Activated CD8-positive, alpha-beta memory T cell treated with anti-CD3 and anti-CD28 coated beads for 36 hours (primary cell): ENCODE measurements around the gene KCNJ16. TPM values are rescaled to one million over a fixed set of nuclear protein-coding genes. Genes with fewer than 3 reads are reported as not detected.
"Not testable (repeated sequence)": the region's sequence is repeated elsewhere in the genome, so short reads cannot be mapped to it uniquely, and the experiment has no call there.

ENCODE experiments used
- CTCF ChIA-PET: fragments of 350-600 bp; sonication (Branson Sonifier 250); formaldehyde crosslinking; loops from one replicate; lab custom pipeline; 2021; ENCODE audit warnings: antibody characterized with exemption; lab: Charles Lee
- POLR2A ChIA-PET: fragments of 350-600 bp; sonication (Branson Sonifier 250); formaldehyde crosslinking; loops from one replicate; lab custom pipeline; 2021; ENCODE audit warnings: antibody characterized with exemption; lab: Charles Lee
- total RNA-seq, 2 experiments: library from RNA; stranded (reverse); gene quantifications; one replicate each; pipeline ENCODE4 v1.2.3, GENCODE V29; 2021

Gene KCNJ16
- not detected for total RNA-seq

DNA sequence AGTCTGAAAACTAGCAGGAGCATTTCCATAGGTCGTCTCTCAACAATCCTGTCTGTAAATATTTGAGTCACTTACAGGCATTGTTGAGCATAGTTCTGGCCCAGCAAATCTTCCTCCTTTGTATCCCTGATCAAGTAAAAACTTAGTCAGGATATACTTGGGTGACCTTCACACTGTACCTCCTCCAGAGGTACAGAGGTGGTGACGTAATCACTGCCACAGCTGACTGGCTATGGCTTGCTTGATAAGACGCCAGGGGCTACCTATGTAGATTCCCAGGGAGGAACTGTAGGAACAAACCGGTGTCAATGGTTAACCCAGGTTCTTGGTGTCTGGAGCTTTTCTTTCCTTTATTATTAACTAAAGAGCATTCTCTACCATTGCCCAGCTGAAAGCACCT is at the start of gene KCNJ16:
Gene KCNJ16, plus strand, starts transcription at position 270 of the 400 bp plus-strand sequence. CDS start 56,863 bp downstream, outside the sequence.
- POLR2A ChIA-PET, result no interaction called here
- CTCF ChIA-PET, result no interaction called here

DNA sequence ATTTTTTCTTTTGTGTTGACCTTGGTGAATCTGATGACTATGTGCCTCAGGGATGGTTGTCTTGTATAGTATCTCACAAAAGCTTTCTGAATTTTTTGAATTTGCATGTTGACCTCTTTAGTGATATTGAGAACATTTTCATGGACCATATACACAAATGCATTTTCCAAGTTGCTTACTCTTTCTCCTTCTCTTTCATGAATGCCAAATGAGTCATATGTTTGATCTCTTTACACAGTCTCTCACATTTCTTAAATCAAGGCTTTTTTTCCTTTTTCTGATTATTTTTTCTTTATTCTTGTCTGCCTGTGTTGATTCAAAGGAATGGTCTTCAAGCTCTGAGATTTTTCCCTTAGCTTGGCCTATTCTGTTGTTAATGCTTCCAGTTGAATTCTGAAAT is 46.6 kb upstream of the KCNJ16 start:
- POLR2A ChIA-PET, result no interaction called here

DNA sequence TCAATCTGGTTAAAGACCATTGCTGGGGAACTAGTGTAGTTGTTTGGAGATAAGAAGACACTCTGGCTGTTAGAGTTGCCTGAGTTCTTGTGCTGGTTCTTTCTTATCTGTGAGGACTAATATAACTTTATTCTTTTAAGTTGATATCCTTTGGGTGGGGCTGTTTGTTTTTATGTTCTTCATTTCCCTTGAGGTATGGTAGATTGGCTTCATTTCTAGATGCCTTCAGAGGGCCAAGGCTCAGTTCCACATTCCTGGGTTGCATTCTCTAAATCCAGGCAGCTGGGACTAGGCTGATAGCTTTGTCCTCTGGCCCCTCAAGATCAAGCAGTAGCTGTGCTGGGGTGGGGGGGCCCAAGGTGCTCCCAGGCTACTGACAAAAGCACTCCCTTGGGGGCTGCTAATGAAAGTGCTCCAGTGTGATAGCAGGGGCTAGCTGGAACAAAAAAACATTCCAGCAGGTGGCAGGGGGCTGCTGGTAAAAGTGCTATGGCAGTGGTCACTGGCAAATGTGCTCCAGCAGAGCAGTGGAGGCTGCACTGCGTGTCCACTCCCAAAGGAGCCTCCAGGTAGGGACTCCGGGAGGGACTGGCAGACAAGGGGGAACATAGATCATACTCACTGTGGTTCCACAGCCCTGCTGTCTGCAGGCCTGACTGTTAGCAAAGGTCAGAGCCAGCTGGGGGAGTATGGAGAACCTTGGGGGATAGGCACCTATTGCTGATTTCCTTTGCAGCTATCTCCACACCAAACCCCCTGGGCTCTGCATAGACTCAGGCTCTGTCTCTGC is 45.9 kb upstream of the KCNJ16 start:
- POLR2A ChIA-PET, result no interaction called here
- CTCF ChIA-PET, result no interaction called here

More for the DNA sequence above, 46.6 kb upstream of the KCNJ16 start:
- CTCF ChIA-PET, result no interaction called here

DNA sequence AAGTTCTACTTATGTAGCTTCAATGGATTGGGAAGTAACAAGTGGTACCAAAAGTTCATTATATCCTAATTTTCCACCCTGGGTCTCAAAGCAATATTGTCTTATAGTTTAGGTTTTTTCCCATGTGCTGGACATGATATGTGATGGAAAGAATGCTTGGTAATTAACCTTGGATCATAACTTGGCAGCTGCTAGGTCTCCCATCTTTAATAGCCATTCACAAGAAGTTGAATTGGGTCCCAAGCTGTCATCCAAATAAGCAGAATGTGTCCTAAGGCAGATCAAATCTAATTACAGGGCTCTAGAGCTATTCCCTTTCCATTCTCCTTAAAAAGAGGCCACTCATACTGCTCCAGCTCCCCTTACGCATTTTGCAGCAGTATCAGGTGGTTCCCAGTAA is 44.7 kb upstream of the KCNJ16 start:
- CTCF ChIA-PET, result no interaction called here
- POLR2A ChIA-PET, result no interaction called here

DNA sequence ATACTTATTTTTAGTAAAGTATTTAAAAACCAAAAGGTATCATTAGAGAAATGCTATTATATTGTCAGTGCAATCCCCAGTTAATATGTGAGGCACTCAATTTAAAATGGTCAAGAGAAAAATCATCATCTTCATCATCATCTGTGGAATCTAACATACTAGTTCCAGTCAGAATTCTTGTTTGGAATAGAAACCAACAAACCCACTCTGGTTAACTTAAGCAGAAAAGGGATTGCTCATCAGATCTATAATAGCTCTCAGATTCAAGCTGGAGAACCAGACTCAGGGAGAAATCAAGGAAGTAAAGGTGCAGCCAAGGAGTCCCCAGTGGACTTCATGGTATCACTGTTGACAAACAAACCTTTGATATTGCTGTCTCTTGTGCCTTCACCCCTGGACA is 43.7 kb upstream of the KCNJ16 start:
- ChIA-PET POLR2A (no interaction called here), CTCF (no interaction called here)

DNA sequence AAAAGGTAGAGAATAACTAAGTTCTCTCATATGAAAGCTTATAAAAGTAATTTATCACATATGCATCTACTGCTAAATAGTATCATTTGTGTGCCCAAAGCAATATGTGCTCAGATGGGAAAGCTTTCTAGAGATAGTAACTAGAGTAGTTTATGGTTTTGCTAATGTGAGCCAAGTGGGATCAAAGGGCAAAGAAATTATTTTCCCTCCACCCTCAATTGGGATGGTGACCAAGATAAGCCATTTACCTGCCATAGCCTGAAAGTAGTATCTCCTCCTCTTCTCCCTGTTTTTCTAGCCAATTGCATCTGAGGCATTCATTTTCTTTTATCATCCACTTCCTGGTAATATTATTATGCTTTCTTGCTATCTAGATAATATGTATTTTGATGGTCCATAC is 41.9 kb upstream of the KCNJ16 start:
- POLR2A ChIA-PET, result no interaction called here
- CTCF ChIA-PET, result no interaction called here

DNA sequence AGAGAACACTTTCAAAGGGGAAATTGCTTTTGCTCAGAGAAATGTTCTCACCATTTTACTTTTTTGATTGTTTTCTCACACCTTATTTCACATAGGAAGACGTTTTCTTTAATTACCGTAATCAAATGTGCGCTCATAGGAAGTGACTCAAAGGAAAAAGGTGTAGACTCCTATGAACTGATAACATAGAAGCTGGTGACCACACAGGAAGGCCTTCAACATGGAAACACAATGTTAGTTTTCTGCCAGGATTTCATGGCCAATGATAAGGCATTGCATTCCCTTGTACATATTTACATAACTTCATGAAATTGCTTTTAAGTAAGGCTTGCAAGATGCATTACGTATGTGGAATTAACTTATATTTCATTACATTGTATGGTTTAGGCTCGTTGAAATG is 40.9 kb upstream of the KCNJ16 start:
- POLR2A ChIA-PET, result no interaction called here
- CTCF ChIA-PET, result no interaction called here

DNA sequence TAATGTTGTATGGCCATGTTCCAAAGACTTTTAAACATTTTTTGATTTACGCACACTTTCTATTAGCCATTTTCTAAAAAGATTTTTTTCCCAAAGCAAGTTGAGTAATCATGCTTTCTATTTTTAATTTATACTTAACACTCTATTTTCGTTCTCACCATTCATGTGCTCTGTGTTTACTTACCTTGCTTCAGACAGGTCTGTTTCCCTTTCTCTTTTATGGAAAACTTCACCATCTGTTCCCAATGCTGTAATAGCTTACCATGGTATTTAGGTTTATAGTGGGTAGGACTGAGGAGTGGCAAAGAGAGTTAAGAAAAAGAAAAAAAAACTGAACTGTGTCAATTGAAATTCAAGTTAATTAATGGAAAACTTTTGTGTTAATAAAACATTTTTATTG is 37.5 kb upstream of the KCNJ16 start:
- ChIA-PET POLR2A (no interaction called here), CTCF (no interaction called here)

DNA sequence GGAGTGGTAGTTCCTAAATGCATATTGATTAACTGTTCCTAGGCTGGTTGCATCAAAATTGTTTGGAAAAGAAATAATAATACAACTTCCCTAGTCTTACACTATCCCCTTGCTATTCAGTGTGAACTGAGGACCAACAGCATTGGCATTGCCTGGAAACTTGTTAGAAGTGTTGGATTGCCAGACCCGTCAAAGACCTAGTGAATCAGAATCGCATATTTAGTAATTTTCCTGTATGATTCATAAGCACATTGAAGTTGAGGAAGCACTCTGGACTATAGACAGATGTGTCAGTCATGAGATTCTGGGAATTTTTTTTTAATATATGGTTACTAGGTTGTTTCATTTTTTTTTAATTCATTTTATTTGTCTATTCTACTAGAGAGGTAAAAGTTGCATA is 34.7 kb upstream of the KCNJ16 start:
- POLR2A ChIA-PET, result no interaction called here

DNA sequence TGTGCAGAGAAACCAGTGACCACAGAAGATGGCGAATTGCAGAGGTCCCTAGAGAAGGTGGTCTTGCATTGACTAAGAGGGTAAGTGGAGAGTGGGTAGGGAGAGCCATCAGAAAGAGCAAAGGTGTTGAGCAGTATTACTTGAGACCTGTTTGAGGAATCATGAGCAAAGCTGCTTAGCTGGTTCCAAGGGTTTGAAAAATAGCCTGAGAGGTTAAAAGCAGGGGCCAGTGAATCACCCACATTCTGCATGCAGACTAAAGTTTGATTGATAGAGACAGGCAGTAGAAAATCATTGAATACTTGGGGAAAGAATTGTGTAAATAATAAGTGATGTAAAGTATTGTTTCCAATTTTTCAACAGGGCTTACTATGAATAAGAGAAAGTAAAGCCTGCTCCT is 34.0 kb upstream of the KCNJ16 start:
- POLR2A ChIA-PET, result no interaction called here
- CTCF ChIA-PET, result no interaction called here

More for the DNA sequence above, 34.7 kb upstream of the KCNJ16 start:
- CTCF ChIA-PET, result no interaction called here

DNA sequence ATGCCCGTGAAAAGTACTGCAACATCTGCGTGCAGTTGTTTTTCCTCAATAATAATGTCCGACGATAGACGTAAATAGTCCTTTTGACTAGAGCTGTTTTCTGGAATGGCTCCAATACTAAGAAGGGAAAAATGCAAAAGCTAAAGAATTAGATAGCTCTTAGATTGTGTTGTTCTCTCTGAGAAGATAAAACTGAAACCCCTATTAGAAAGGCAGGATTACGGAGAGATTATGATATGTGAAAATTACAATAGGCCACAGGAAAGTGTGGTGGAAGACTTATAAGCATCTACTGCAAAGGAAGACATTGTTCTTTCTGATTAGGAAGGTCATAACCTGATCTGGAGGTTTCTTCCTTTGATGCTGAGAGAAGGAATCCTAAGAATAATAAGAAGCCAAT is 33.5 kb upstream of the KCNJ16 start:
- POLR2A ChIA-PET, result no interaction called here
- CTCF ChIA-PET, result no interaction called here

DNA sequence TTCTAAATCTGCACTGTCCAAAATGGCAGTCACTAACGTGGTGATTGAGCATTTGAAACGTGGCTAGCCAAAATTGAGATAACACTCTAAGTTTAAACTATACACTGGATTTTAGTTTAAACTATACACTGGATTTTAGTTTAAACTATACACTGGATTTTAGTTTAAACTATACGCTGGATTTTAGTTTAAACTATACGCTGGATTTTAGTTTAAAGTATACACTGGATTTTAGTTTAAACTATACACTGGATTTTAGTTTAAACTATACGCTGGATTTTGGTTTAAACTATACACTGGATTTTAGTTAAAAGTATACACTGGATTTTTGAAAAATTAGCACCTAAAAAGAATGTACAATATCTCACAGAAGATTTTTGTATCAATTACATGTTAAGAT is 29.2 kb upstream of the KCNJ16 start:
- POLR2A ChIA-PET, CTCF ChIA-PET: not testable (repeated sequence)

DNA sequence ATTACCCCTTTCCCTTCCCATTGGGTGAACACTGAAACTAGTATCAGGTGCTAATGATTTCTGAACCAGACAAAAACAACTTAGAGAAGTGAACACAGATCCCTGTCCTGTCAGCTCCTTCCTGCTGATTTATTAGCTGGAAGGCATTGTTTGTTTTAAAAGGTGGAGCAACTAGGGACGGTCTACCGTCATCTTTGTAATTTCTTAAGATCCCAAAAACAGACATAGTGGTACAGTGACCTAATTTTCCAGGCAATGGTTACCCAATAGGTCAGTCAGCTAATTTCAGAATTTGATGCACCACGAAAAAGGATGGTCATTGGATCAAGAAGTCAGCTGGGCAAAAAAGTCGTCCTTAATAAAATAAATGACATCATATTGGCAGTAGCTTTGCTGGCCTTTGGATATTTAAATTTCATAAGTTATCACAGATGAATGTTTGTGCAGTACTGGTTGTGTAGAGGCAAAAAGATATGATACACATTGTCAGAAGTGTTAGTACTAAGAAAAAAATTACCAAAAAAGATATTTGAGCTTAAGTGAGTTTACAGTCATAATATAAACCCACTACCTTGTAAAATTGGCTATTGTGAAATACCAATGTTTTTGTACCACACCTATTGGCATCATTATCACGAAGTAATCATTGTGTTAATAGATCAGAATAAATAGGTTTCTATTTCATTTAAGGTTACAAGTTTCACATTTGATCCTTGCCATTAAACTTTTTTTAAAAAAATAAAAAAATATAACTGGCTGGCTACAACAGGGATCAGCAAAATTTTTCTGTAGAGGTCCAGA is 27.2 kb upstream of the KCNJ16 start:
- CTCF ChIA-PET, result no interaction called here

DNA sequence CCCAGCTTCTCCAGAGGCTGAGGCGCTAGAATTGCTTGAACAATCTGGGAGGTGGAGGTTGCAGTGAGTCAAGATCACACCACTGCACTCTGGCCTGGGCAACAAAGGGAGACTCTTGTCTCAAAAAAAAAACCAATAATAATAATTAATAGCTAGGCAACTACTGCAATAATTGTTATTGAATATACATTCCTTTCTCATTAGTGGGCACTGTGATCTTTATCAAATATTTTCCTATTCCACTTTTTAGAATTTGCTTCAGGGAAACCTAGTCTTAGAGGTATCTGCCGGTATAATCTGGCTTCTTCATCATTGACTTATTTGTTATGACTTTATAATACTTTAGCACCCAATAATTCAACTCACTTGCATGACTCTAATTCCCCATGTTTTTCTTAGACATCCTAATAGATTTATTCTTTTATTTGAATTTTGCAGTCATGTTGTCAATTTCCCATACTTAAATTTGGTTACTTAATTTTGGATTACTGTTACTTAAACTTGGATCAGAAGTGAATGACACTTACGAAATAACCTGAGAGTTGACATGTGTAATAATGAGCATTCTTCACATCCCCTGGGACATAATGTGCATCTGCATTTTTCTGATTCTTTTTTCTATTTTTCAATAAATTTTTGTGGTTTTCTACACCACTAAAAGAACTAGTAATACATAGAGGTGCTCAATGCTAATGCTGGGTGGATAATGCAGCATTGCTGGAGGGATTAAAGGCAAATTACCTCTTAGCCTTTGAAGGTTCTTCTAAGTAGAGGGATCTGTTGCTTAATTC is 25.0 kb upstream of the KCNJ16 start:
- ChIA-PET CTCF (no interaction called here), POLR2A (no interaction called here)

More for the DNA sequence above, 27.2 kb upstream of the KCNJ16 start:
- POLR2A ChIA-PET, result no interaction called here

DNA sequence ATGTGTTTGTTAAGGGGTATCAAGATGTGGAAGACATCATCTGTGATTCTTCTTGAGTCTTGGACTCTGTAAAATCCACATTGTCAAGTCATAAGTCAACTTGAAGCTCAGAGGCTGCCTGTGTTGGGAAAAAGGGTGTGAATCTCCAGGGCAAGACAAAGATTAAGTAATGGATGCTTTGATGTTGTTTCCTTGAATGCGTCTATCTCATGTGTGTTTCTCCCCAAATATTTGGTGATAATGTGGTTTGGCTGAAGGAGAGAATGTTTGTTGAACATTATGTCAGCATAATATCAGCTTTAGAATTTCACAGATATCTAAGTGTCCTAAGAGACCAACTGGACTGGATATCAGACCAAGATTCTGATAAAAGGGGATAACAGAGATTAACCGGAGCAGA is 24.1 kb upstream of the KCNJ16 start:
- POLR2A ChIA-PET, result no interaction called here
- CTCF ChIA-PET, result no interaction called here

DNA sequence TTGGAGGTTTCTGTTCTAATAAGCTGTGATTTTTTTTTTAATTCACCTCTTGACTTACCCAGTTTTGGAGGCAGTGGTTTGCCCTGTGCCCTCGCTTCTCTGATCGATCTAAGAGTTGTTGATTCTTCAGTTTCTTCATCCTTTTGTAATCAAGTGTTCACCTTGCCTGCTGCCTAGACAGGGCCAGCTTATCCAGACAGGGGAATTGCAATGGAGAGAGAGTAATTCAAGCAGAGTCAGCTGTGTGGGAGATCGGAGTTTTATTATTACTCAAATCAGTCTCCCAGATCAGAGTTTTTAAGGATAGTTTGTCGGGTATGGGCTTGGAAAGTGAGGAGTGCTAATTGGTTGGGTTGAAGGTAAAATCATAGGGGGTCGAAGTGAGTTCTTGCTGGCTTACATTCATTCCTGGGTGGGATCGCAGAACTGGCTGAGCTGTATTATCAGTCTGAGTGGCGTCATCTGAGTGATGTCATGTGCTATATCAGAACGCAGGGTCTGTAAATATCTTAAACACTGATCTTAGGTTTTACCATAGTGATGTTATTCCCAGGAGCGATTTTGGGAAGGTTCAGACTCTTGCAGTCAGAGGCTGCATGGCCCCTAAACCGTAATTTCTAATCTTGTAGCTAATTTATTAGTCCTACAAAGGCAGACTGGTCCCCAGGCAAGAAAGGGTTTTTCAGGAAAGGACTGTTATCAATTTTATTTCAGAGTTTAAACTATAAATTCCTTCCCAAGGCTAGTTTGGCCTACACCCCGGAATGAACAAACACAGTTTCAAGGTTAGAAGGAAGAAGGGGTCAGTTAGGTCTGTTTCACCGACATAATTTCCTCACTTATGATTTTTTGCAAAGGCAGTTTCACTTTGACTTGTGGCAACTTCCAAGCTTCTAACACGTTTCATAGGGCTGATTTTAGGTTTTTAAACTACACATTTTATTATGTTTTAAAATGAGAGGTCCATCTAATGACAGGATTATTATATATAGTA is 21.5 kb upstream of the KCNJ16 start:
- CTCF ChIA-PET, result no interaction called here
- POLR2A ChIA-PET, result no interaction called here

DNA sequence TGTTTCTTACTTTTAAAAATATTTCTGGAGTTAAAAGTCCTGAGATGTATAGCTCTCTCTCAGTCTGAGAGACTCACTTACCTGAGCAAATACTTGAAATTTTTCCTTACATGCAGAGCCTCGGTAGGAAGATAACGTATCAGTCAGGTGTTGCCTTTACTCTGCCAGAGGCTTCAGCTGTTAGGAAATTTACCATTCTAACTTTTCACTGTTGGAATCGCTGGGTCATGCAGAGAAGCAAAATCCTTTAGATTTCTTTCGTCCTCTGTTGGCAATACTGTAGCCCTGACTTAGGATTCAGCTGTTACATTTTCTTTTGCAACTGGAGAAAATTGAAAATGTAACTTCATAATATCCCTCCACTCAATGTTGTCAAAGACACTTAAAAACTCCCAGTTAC is 20.0 kb upstream of the KCNJ16 start:
- POLR2A ChIA-PET, result no interaction called here
- CTCF ChIA-PET, result no interaction called here

DNA sequence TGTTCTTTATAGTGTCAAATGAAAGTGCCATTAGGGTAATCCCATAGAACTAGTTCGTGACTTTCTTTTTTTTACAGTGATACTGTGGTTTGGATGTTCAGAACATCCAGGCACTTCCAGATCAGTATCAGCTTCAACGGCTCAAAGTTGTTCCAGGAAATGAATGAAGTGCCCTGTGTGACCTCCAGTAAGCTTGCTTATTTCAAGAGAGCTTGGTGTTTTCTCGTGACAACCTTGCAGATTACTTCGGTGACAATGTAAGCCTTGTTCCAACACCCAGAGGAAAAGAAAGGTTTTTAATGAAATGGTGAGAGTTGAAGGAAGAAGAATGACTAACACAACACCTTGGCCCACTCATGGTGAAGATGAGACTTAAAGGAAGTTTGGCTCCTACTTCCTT is 16.0 kb upstream of the KCNJ16 start:
- CTCF ChIA-PET, result no interaction called here
- POLR2A ChIA-PET, result no interaction called here

DNA sequence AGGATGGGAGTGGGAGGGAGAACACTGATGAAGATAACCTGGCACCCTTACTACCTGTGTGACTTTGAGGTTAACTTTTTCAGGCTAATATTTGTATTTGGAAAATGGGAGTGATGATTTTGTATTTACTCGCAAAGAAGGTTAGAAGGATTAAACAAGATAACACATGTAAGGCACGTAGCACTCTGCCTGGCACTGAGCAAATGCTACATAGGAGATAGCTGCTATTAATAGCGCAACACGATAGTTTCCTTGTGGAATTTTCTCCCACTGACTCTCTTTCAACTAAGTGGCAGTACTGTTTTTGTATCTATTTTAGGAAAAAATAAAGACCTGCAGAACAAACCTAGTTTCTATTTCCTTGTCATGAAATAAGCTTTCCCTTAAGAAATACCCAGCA is 15.4 kb upstream of the KCNJ16 start:
- ChIA-PET CTCF (no interaction called here), POLR2A (no interaction called here)
